ENCODE data around the gene RBM4B.

- TF ChIP-seq CTCF (IDR thresholded peaks at IDR 0.05; ENCODE audit: insufficient read depth, low read length) (no peak), POLR2AphosphoS5 (IDR thresholded peaks at IDR 0.05; ENCODE audit: low read depth) (no peak), GABPA (IDR thresholded peaks at IDR 0.05; ENCODE audit: low read depth) (no peak), SPI1 (IDR thresholded peaks at IDR 0.05; ENCODE audit: borderline replicate concordance, low read depth) (no peak), REST (IDR thresholded peaks at IDR 0.05; ENCODE audit: insufficient replicate concordance, low read depth) (no peak)
These were observed 31.0 kb upstream of the RBM4B start for GRCh38 chr11:66708701-66709100.
